ENCODE data around the gene TP53INP2. TPM values are rescaled to one million over a fixed set of nuclear protein-coding genes. Genes with fewer than 3 reads are reported as not detected.

Gene TP53INP2
- total and polyA plus RNA-seq, 9 of the 15 experiments (the other 6 are each of a cell fraction or from before 2014, with no cell fraction given) = 0.43 to 5.0 (median 1.3) TPM

GRCh38 chr20:34680586-34681175, 23.5 kb upstream of the TP53INP2 start (continued):
- no peak for TF ChIP-seq USF2 (CRISPR knock-in tag; IDR thresholded peaks at IDR 0.05)
- no peak for TF ChIP-seq BCOR (IDR thresholded peaks at IDR 0.05)

- no TSS peak for BruUV-seq (replicated peaks)
- in situ Hi-C loops (cut with MboI) = no loop called here
Observed at GRCh38 chr20:34683667-34684066, 20.5 kb upstream of the TP53INP2 start.

More at GRCh38 chr20:34683667-34684066, 20.5 kb upstream of the TP53INP2 start:
- intact Hi-C loops (cut with micrococcal nuclease) = no loop called here
- Histone ChIP-seq H3K4me3 (no peak overlapping the region), H2AFZ (ENCODE audit: low read depth, low read length) (no peak overlapping the region), H3K9ac (ENCODE audit: insufficient read depth in 1 of 2, low read depth in 2 of 2, low read length in 2 of 2) (no peak overlapping the region), H3K9me1 (ENCODE audit: control insufficient read depth, insufficient read depth, low read length) (no peaks in the 10 kb centered on the region), H3K27ac (ENCODE audit: extremely low read depth, low read depth, low read length) (no peak overlapping the region), H3K27me3 (ENCODE audit: control insufficient read depth in 2 of 2, insufficient read depth in 2 of 2, low read length in 2 of 2) (no peaks in the 10 kb centered on the region), H4K20me1 (replicated peaks; ENCODE audit: control insufficient read depth, insufficient read depth, low read length) (no peaks in the 10 kb centered on the region), H3K4me1 (replicated peaks in 1 of 2; ENCODE audit: control insufficient read depth in 2 of 2, insufficient read depth in 2 of 2, low read length in 2 of 2) (peaks cover 0 to 7% of the 10 kb centered on the region in 2 experiments; a peak in 2 of 5 replicates), H3K9me3 (replicated peaks; ENCODE audit: control insufficient read depth, insufficient read depth, low read depth, low read length) (no peaks in the 10 kb centered on the region), H3K4me2 (ENCODE audit: insufficient read depth, low read length) (no peak overlapping the region), H3K79me2 (ENCODE audit: control insufficient read depth, insufficient read depth, low read length) (no peaks in the 10 kb centered on the region), H3K36me3 (ENCODE audit: control insufficient read depth, insufficient read depth, low read length) (no peaks in the 10 kb centered on the region)
- POLR2A ChIA-PET = interaction anchor here (1.2 kb wide), 1 partner anchor 9 kb away, joined by 4 read pairs; no protein-coding TSS in a partner anchor
- DNase-seq (ENCODE audit: extremely low read depth in 1 of 4, low spot score in 3 of 4) (no peak), FAIRE-seq (no peak), ATAC-seq (no peak)
- CTCF ChIA-PET (ENCODE audit: low intra/inter-chr PET ratio) = no interaction called here
- no peak for TF ChIP-seq ZBTB9 (CRISPR knock-in tag; IDR thresholded peaks at IDR 0.05)
- TF ChIP-seq NR2C2 (CRISPR knock-in tag; IDR thresholded peaks at IDR 0.05) = no peak
- TF ChIP-seq NR2C2 (tag; IDR thresholded peaks at IDR 0.05) = no peak
- no peak for TF ChIP-seq MECOM (CRISPR knock-in tag; IDR thresholded peaks at IDR 0.05)
- TF ChIP-seq DNMT1 (IDR thresholded peaks at IDR 0.05) = no peak
- TF ChIP-seq THAP7 (CRISPR knock-in tag; IDR thresholded peaks at IDR 0.05) = no peak
- TF ChIP-seq HCFC1 (IDR thresholded peaks at IDR 0.05; ENCODE audit: low read depth, low read length) = no peak
- TF ChIP-seq E2F5 (CRISPR knock-in tag; IDR thresholded peaks at IDR 0.05) = no peak
- no peak for TF ChIP-seq CBFB (CRISPR knock-in tag; IDR thresholded peaks at IDR 0.05)
- TF ChIP-seq RAD51 (IDR thresholded peaks at IDR 0.05; ENCODE audit: borderline replicate concordance, low read depth) = no peak
- 73% methylated on average over 2 of the region's 3 CpGs for WGBS (ENCODE audit: insufficient coverage, low coverage, missing lambda C conversion rate)
